ENCODE measurements around the gene ZSWIM8. TPM values are rescaled to one million over a fixed set of nuclear protein-coding genes. Genes with fewer than 3 reads are reported as not detected.

ZSWIM8 gene
- total RNA-seq, 2 donors from 2014 or later: 56.7 to 118 TPM

- H3K27ac Mint-ChIP-seq: no peak overlapping the region
- DNase-seq (ENCODE audit: low spot score in 2 of 2): no peak
- ATAC-seq: no peak
- H3K36me3 Mint-ChIP-seq: peaks cover 2 to 10% of the 10 kb centered on the region in 2 donors
- H3K9me3 Mint-ChIP-seq: no peaks in the 10 kb centered on the region
Measured at GRCh38 chr10:73800560-73801252, 15.3 kb downstream of the ZSWIM8 start.

GRCh38 chr10:73801253-73801590, 15.8 kb downstream of the ZSWIM8 start:
- ATAC-seq (no peak), DNase-seq (ENCODE audit: low spot score in 2 of 2) (no peak)
- Mint-ChIP-seq H3K27ac (no peak overlapping the region), H3K9me3 (no peaks in the 10 kb centered on the region), H3K36me3 (peaks cover 7 to 15% of the 10 kb centered on the region in 2 donors)

DNA sequence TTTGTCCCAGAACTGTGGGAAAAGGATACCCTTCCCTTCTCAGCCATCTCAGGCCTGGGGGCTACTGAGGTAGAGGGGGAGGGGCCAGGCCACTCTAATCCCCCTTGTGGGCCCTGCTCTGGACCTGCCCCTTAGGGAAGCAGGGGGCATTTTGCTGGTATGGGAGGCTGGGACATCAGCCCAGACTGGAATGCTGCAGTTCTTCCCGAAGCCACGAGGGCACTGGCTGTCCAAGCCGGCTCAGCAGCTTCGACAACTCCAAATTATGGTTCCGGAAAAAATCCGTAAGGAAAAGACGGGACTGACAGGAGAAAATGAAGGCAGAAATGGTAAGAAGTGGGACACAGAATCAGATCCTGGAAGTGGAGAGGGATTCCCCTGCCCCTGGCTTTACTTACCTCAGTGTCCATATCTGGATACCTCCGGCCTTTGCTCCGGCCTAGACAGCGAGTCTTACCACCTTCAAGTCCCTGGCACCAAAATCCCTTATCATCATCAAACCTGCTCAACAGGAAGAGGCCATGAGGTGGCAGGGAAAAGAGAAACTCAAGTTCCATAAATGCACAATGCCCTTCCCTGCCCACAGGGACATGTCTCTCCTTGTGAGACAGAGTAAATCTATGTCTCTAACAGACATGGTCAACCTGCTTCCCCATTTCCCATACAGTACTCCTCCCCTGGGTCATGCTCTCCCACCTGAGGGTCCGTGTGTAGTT, 17.0 kb downstream of the ZSWIM8 start:
- DNase-seq (ENCODE audit: low spot score in 2 of 2) (no peak), ATAC-seq (no peak)
- peak overlapping the region in 1 of 2 donors; percentile 78 for H3K27ac Mint-ChIP-seq
- peaks cover 19 to 26% of the 10 kb centered on the region in 2 donors for H3K36me3 Mint-ChIP-seq
- no peaks in the 10 kb centered on the region for H3K9me3 Mint-ChIP-seq

GRCh38 chr10:73803680-73804286, 18.4 kb downstream of the ZSWIM8 start:
- ATAC-seq (peak; percentile 18 to 40), DNase-seq (ENCODE audit: low spot score in 2 of 2) (no peak)
- Mint-ChIP-seq H3K9me3 (no peaks in the 10 kb centered on the region), H3K36me3 (peaks cover 25 to 30% of the 10 kb centered on the region in 2 donors), H3K27ac (peak overlapping the region; percentile 78 to 91)

DNA sequence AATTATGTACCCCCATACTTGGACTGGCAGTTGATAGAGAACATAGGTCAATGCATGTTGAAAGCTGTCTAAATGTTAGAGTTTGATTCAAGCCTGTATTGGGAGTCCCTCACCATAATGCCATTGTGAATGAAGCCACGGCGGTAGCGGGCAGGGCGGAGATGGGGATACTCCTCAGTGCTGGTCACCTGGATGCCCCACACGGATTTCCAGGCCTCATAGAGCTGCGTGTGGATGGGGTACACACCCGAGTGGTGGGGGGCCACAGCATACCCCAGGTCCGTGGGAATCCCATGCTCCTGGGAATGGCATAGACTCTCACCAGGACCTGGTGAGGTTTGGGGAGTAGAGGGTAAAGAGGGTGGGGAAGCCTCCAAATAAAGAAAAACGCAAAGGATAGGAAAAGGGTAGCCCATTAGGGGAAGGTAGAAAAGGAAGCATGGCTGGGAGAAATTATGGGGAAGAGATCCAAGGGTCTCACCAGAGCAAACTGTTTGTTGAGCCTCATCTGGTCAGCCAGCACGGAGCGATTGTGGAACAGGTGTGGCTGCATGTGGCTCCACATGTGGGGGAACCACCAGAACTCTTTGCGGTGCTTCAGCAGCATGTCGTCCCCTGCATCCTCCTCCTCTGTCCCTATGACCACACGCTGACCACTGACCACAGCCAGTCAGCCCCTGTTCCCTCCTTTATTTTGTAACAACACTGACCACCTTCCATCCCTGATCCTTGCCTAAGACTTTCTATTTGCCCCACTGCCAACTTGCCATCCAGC, 21.0 kb downstream of the ZSWIM8 start:
- no peak for DNase-seq (ENCODE audit: low spot score in 2 of 2)
- ATAC-seq: no peak
- Mint-ChIP-seq H3K9me3 (no peaks in the 10 kb centered on the region), H3K36me3 (peaks cover 40 to 50% of the 10 kb centered on the region in 2 donors), H3K27ac (peak overlapping the region; percentile 66 to 91)

GRCh38 chr10:73807471-73807870, 22.1 kb downstream of the ZSWIM8 start:
- peak overlapping the region; percentile 66 to 91 for H3K27ac Mint-ChIP-seq
- peaks cover 40 to 50% of the 10 kb centered on the region in 2 donors for H3K36me3 Mint-ChIP-seq
- no peak for ATAC-seq
- no peaks in the 10 kb centered on the region for H3K9me3 Mint-ChIP-seq
- no peak for DNase-seq (ENCODE audit: low spot score in 2 of 2)

- H3K27ac Mint-ChIP-seq: peak overlapping the region; percentile 78 to 98
- no peak for ATAC-seq
- no peak for DNase-seq (ENCODE audit: low spot score in 2 of 2)
- no peaks in the 10 kb centered on the region for H3K9me3 Mint-ChIP-seq
- peaks cover 40 to 57% of the 10 kb centered on the region in 2 donors for H3K36me3 Mint-ChIP-seq
Measured at GRCh38 chr10:73808021-73808815, 22.8 kb downstream of the ZSWIM8 start.

- no peaks in the 10 kb centered on the region for H3K9me3 Mint-ChIP-seq
- peak overlapping the region; percentile 98 for H3K27ac Mint-ChIP-seq
- ATAC-seq: no peak
- no peak for DNase-seq (ENCODE audit: low spot score in 2 of 2)
- H3K36me3 Mint-ChIP-seq: peaks cover 40 to 53% of the 10 kb centered on the region in 2 donors
Measured at GRCh38 chr10:73809061-73809818, 23.8 kb downstream of the ZSWIM8 start.

GRCh38 chr10:73810358-73810734, 24.9 kb downstream of the ZSWIM8 start:
- peak overlapping the region; percentile 98 for H3K27ac Mint-ChIP-seq
- ATAC-seq: peak in 1 of 2 donors; percentile 13
- DNase-seq (ENCODE audit: low spot score in 2 of 2): no peak
- H3K36me3 Mint-ChIP-seq: peaks cover 40 to 53% of the 10 kb centered on the region in 2 donors
- H3K9me3 Mint-ChIP-seq: no peaks in the 10 kb centered on the region

GRCh38 chr10:73810735-73811465, 25.5 kb downstream of the ZSWIM8 start:
- peak; percentile 23 to 36 for ATAC-seq
- H3K36me3 Mint-ChIP-seq: peaks cover 36 to 47% of the 10 kb centered on the region in 2 donors
- H3K9me3 Mint-ChIP-seq: no peaks in the 10 kb centered on the region

DNA sequence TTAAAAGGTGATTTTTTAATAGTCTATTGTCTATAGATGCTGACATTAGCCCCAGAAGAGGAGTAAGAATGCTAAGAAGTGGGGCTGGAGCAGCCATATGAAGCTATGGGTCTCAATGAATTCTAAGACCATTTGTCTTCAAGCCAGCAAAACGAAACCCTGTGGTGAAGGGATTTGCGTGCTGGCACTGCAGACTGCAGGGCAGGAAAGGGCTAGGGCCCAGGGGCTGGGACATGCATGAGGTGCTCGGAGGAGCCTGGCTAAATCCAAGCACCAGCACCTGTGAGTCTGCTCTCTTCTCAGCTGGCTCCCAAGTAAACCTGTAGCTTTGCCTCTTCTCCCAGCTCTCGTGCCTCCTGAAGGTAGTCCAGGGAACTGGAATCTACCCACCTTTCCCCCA, 27.3 kb downstream of the ZSWIM8 start:
- H3K9me3 Mint-ChIP-seq: no peaks in the 10 kb centered on the region
- no peak for ATAC-seq
- H3K36me3 Mint-ChIP-seq: peaks cover 19 to 33% of the 10 kb centered on the region in 2 donors
- DNase-seq (ENCODE audit: low spot score in 2 of 2): no peak
- H3K27ac Mint-ChIP-seq: peak overlapping the region; percentile 55 to 98

More at GRCh38 chr10:73810735-73811465, 25.5 kb downstream of the ZSWIM8 start:
- peak; percentile 64 to 79 for DNase-seq (ENCODE audit: low spot score in 2 of 2)
- H3K27ac Mint-ChIP-seq: peak overlapping the region; percentile 98

DNA sequence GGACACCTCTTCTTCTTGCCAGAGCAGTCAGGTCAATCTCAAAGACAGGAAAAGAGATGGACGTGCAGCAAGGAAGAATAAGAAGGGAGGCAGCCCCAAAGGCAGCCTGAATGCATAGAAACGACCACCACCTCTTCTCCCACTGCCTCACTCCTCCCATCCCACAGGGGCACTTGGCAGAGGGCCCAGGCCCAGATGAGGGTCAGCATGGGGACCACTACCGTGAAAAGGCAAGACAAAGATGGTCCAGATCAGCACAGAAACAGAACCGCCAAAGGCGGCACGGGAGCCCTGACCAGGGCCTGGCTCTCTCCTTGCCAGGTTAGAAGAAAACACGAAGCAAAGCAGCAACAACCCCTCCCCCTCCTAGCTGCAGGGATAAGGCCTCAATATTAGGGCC, 27.9 kb downstream of the ZSWIM8 start:
- Mint-ChIP-seq H3K9me3 (no peaks in the 10 kb centered on the region), H3K27ac (peak overlapping the region in 1 of 2 donors; percentile 98), H3K36me3 (peaks cover 19 to 33% of the 10 kb centered on the region in 2 donors)
- DNase-seq (ENCODE audit: low spot score in 2 of 2) (no peak), ATAC-seq (no peak)

DNA sequence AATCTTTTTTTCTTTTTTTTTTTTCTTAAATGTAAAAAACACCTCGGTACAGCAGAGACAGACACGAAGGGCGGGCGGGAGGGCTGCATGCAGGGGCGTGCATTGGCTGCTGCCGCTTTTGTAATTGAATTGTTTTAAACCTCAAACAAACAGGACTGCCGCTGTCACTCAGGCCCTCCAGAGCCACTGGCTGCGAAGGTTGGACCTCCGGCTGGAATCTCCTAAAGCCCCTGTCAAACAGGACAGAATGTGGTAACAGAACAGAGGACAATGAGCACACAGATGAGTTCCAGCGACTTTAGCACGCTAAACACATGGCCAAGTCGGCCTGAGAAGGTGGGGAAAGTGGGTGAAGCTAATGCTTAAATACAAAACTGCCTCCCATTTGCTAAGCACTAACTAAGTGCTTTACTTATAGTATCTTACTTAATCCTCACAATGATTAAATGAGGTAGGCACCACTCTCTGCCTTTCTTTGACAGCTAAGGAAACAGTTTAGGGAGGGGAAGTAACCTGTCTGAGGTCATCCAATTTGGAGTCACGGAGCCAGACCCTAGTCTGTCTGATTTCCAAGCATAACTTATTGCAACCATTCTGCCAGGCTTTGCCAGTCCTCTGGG, 29.0 kb downstream of the ZSWIM8 start:
- H3K9me3 Mint-ChIP-seq: no peaks in the 10 kb centered on the region
- H3K27ac Mint-ChIP-seq: no peak overlapping the region
- ATAC-seq: no peak
- H3K36me3 Mint-ChIP-seq: peaks cover 9 to 23% of the 10 kb centered on the region in 2 donors
- DNase-seq (ENCODE audit: low spot score in 2 of 2): no peak

- DNase-seq (ENCODE audit: low spot score in 2 of 2) (no peak), ATAC-seq (no peak)
- Mint-ChIP-seq H3K36me3 (peaks cover 6 to 16% of the 10 kb centered on the region in 2 donors), H3K9me3 (no peaks in the 10 kb centered on the region), H3K27ac (no peak overlapping the region)
Measured at GRCh38 chr10:73814896-73815718, 29.7 kb downstream of the ZSWIM8 start.

Measured in activated naive CD4-positive, alpha-beta T cell treated with anti-CD3 and anti-CD28 coated beads, Interleukin-2, amount 50 U/mL, for 72 hours (primary cell).